Progenitor cell of endocrine pancreas (in vitro differentiated cells): ENCODE measurements around the gene PLEKHO2. TPM values are rescaled to one million over a fixed set of nuclear protein-coding genes. Genes with fewer than 3 reads are reported as not detected.

Experiments
- DNase-seq: peaks from one replicate; pipeline ENCODE4 v3.0.0; 2021; ENCODE audit warnings: low spot score; ENCODE audit not compliant: unreplicated experiment
- H3K27ac Mint-ChIP-seq: 2 replicates; pipeline ENCODE4 v1.8.0; 2021; ENCODE audit warnings: mild to moderate bottlenecking, moderate library complexity, mixed read lengths
- H3K27me3 Mint-ChIP-seq: 2 replicates; pipeline ENCODE4 v1.8.0; 2021; ENCODE audit warnings: mixed read lengths
- H3K36me3 Mint-ChIP-seq: 2 replicates; pipeline ENCODE4 v1.8.0; 2022; ENCODE audit warnings: mixed read lengths; ENCODE audit not compliant: insufficient read depth
- H3K4me1 Mint-ChIP-seq: 2 replicates; pipeline ENCODE4 v1.8.0; 2021; ENCODE audit warnings: low read depth, mixed read lengths
- H3K4me3 Mint-ChIP-seq: 2 replicates; pipeline ENCODE4 v1.8.0; 2021; ENCODE audit warnings: low read depth, mild to moderate bottlenecking, moderate library complexity, mixed read lengths
- H3K9me3 Mint-ChIP-seq: 2 replicates; pipeline ENCODE4 v1.8.0; 2021; ENCODE audit warnings: low read depth, mixed read lengths
- CTCF ChIP-seq: fragments of 200-600 bp; sonication (generic); IDR thresholded peaks from one replicate; pipeline ENCODE4 v1.5.0; 2021; ENCODE audit warnings: antibody characterized with exemption, mild to moderate bottlenecking; ENCODE audit not compliant: unreplicated experiment
- total RNA-seq: library from RNA; stranded (reverse); gene quantifications from 2 replicates; pipeline ENCODE4 v1.2.1, GENCODE V29; 2021

PLEKHO2 gene
- total RNA-seq, 1 donor from 2014 or later, result 9.6 TPM

- Mint-ChIP-seq H3K36me3 (no peaks in the 10 kb centered on the region), H3K9me3 (peaks cover 3% of the 10 kb centered on the region), H3K4me3 (no peak overlapping the region), H3K4me1 (peaks cover 5% of the 10 kb centered on the region), H3K27me3 (peaks cover 22% of the 10 kb centered on the region), H3K27ac (no peak overlapping the region)
- no peak for TF ChIP-seq CTCF
- no peak for DNase-seq
Measured at GRCh38 chr15:64836023-64836536, 5.6 kb upstream of the PLEKHO2 start.

GRCh38 chr15:64837502-64837901, 4.2 kb upstream of the PLEKHO2 start:
- Mint-ChIP-seq H3K36me3 (no peaks in the 10 kb centered on the region), H3K9me3 (peaks cover 3% of the 10 kb centered on the region), H3K27ac (no peak overlapping the region), H3K4me1 (peaks cover 8% of the 10 kb centered on the region), H3K27me3 (peaks cover 22% of the 10 kb centered on the region), H3K4me3 (no peak overlapping the region)
- DNase-seq, result no peak
- TF ChIP-seq CTCF, result no peak

- Mint-ChIP-seq H3K36me3 (no peaks in the 10 kb centered on the region), H3K4me3 (peak overlapping the region; percentile 83), H3K27me3 (peaks cover 22% of the 10 kb centered on the region), H3K27ac (peak overlapping the region; percentile 69), H3K4me1 (peaks cover 18% of the 10 kb centered on the region), H3K9me3 (no peaks in the 10 kb centered on the region)
- DNase-seq, result no peak
- TF ChIP-seq CTCF, result no peak
Measured at GRCh38 chr15:64841060-64841343, 713 bp upstream of the PLEKHO2 start.

- Mint-ChIP-seq H3K36me3 (no peaks in the 10 kb centered on the region), H3K4me1 (peaks cover 18% of the 10 kb centered on the region), H3K27me3 (peaks cover 22% of the 10 kb centered on the region), H3K9me3 (no peaks in the 10 kb centered on the region), H3K27ac (peak overlapping the region; percentile 88), H3K4me3 (peak overlapping the region; percentile 81)
- no peak for TF ChIP-seq CTCF
- DNase-seq, result no peak
Measured at GRCh38 chr15:64842096-64842939, 603 bp downstream of the PLEKHO2 start.

GRCh38 chr15:64842986-64843561, 1.4 kb downstream of the PLEKHO2 start:
- Mint-ChIP-seq H3K9me3 (no peaks in the 10 kb centered on the region), H3K36me3 (no peaks in the 10 kb centered on the region), H3K27me3 (peaks cover 22% of the 10 kb centered on the region), H3K27ac (no peak overlapping the region), H3K4me3 (peak overlapping the region; percentile 81), H3K4me1 (peaks cover 18% of the 10 kb centered on the region)
- no peak for TF ChIP-seq CTCF
- DNase-seq, result no peak
